GM15510 (cell line): ENCODE data around the gene RPS21.

ENCODE experiments used
- POLR2A ChIP-seq: IDR thresholded peaks from 3 replicates; pipeline ENCODE4 v1.6.1; 2011; ENCODE audit warnings: borderline replicate concordance; ENCODE audit not compliant: insufficient read length; ENCODE audit errors: extremely low read depth

The RPS21 gene

GRCh38 chr20:62415354-62416111 is 28.6 kb downstream of the RPS21 start:
- no peak for TF ChIP-seq POLR2A

- TF ChIP-seq POLR2A: no peak
Measured at GRCh38 chr20:62416651-62417637, 30.0 kb downstream of the RPS21 start.

GRCh38 chr20:62417981-62418708 is 31.2 kb downstream of the RPS21 start:
- TF ChIP-seq POLR2A: no peak

GRCh38 chr20:62418709-62419487 is 32.0 kb downstream of the RPS21 start:
- TF ChIP-seq POLR2A: no peak

- TF ChIP-seq POLR2A: no peak
Measured at GRCh38 chr20:62419759-62420158, 32.9 kb downstream of the RPS21 start.

GRCh38 chr20:62420846-62421715 is 34.2 kb downstream of the RPS21 start:
- no peak for TF ChIP-seq POLR2A

GRCh38 chr20:62421716-62421990 is 34.8 kb downstream of the RPS21 start:
- TF ChIP-seq POLR2A: no peak

- TF ChIP-seq POLR2A: no peak
Measured at GRCh38 chr20:62422636-62423325, 35.9 kb downstream of the RPS21 start.

GRCh38 chr20:62423326-62423706 is 36.4 kb downstream of the RPS21 start:
- no peak for TF ChIP-seq POLR2A

- no peak for TF ChIP-seq POLR2A
Measured at GRCh38 chr20:62424249-62425107, 37.6 kb downstream of the RPS21 start.

GRCh38 chr20:62425281-62426058 is 38.6 kb downstream of the RPS21 start:
- no peak for TF ChIP-seq POLR2A
